ENCODE results near the gene CRIP3.

- no peak for TF ChIP-seq CTCF (IDR thresholded peaks at IDR 0.05)
- no peak for TF ChIP-seq POLR2A (IDR thresholded peaks at IDR 0.05)
These were observed 10.7 kb downstream of the CRIP3 start, which contains the start of gene SLC22A7 for GRCh38 chr6:43297644-43298564.
